HepG2 (cell line): ENCODE results near the gene SLC5A3. TPM values are rescaled to one million over a fixed set of nuclear protein-coding genes. Genes with fewer than 3 reads are reported as not detected.

Experiments used
- ATAC-seq: fragments of 200-7000 bp; cut with Tn5 transposase; 3 replicates; pipeline ENCODE4 v1.9.1; 2020; ENCODE audit warnings: mild to moderate bottlenecking, moderate library complexity
- BruUV-seq: library from RNA; stranded (reverse); fragments of 400-500 nt; replicated peaks from 2 replicates; lab custom pipeline; 2021; lab: Mats Ljungman, UMichigan
- CTCF ChIA-PET: fragments of 300-600 bp; formaldehyde crosslinking; extraction: SDS; loops from one replicate; lab custom pipeline; 2021; ENCODE audit warnings: low total read pairs, inconsistent platforms, low intra/inter-chr PET ratio; lab: Yijun Ruan, JAX
- POLR2A ChIA-PET: fragments of 350-600 bp; sonication (Branson Sonifier 250); formaldehyde crosslinking; loops from one replicate; lab custom pipeline; 2020; ENCODE audit warnings: antibody characterized with exemption, inconsistent platforms; lab: Yijun Ruan, JAX
- DNase-seq: peaks from one replicate; pipeline ENCODE4 v3.0.0-alpha.2; 2015; ENCODE audit warnings: low spot score
- FAIRE-seq: peaks from 3 replicates; lab custom pipeline; 2011; peaks lifted over from hg19 to GRCh38; lab: Jason Lieb, UNC
- H2AFZ ChIP-seq: one replicate; pipeline ENCODE4 v1.6.1; 2011; ENCODE audit warnings: low read length, inconsistent platforms
- H3K27ac ChIP-seq: fragments of 300-600 bp; 3 replicates; pipeline ENCODE4 v1.8.0; 2011; ENCODE audit warnings: mixed run types, mild to moderate bottlenecking, mixed read lengths, low read length, inconsistent platforms; ENCODE audit not compliant: insufficient read depth; ENCODE audit errors: extremely low read length
- H3K27me3 ChIP-seq, 2 experiments: fragments of 200-600 bp in 1 of 2; 2 replicates in 1 of 2; 3 replicates in 1 of 2; pipeline versions ENCODE4 v1.6.0 to v1.8.0; 2011; ENCODE audit warnings: low read length in 2 of 2, mild to moderate bottlenecking in 2 of 2, moderate library complexity in 2 of 2, inconsistent platforms in 1 of 2; ENCODE audit not compliant: insufficient read depth in 2 of 2, control insufficient read depth in 1 of 2
- H3K36me3 ChIP-seq, 2 experiments: fragments of 200-600 bp in 1 of 2; replicated peaks in 1 of 2; 2 replicates in 1 of 2; 3 replicates in 1 of 2; pipeline versions ENCODE4 v1.5.1 to v1.8.0; 2011; ENCODE audit warnings: low read length in 2 of 2, inconsistent platforms in 1 of 2; ENCODE audit not compliant: insufficient read depth in 2 of 2, control insufficient read depth in 1 of 2
- H3K4me1 ChIP-seq: 2 replicates; pipeline ENCODE4 v1.5.1; 2012; ENCODE audit warnings: low read length, inconsistent platforms; ENCODE audit not compliant: insufficient read depth
- H3K4me2 ChIP-seq: 2 replicates; pipeline ENCODE4 v1.6.0; 2011; ENCODE audit warnings: low read depth, low read length, inconsistent platforms
- H3K4me3 ChIP-seq, 3 experiments: fragments of 200-600 bp in 1 of 3; sonication (generic), shearing (Covaris generic) in 1 of 3; replicated peaks in 1 of 3; 2 replicates each; pipeline ENCODE4 v1.5.1; 2011 to 2016; ENCODE audit warnings: low read length in 3 of 3, inconsistent platforms in 2 of 3, low read depth in 2 of 3, mild to moderate bottlenecking in 2 of 3, control low read depth in 1 of 3, mixed read lengths in 1 of 3; ENCODE audit not compliant: insufficient read depth in 1 of 3
- H3K79me2 ChIP-seq: one replicate; pipeline ENCODE4 v1.6.1; 2011; ENCODE audit warnings: low read length, inconsistent platforms; ENCODE audit not compliant: insufficient read depth
- H3K9ac ChIP-seq: 2 replicates; pipeline ENCODE4 v1.6.0; 2011; ENCODE audit warnings: mild to moderate bottlenecking, low read depth, low read length, inconsistent platforms; ENCODE audit not compliant: insufficient read depth
- H3K9me3 ChIP-seq: 2 replicates; pipeline ENCODE4 v1.5.1; 2012; ENCODE audit warnings: mild to moderate bottlenecking, low read length
- H4K20me1 ChIP-seq: 2 replicates; pipeline ENCODE4 v1.6.0; 2011; ENCODE audit warnings: inconsistent platforms, mild to moderate bottlenecking, low read length, moderate library complexity; ENCODE audit not compliant: insufficient read depth
- ARID4A ChIP-seq: sonication (generic); formaldehyde crosslinking; IDR thresholded peaks from 2 replicates; pipeline ENCODE4 v1.5.0; 2020; ENCODE audit warnings: mild to moderate bottlenecking, missing genetic modification reagents, borderline replicate concordance
- FOXM1 ChIP-seq: sonication (generic); formaldehyde crosslinking; IDR thresholded peaks from 2 replicates; pipeline ENCODE4 v1.5.0; 2020; ENCODE audit warnings: missing genetic modification reagents
- NFIB ChIP-seq: sonication (generic); formaldehyde crosslinking; IDR thresholded peaks from 2 replicates; pipeline ENCODE4 v1.9.0; 2021; ENCODE audit warnings: missing genetic modification reagents, mild to moderate bottlenecking, borderline replicate concordance
- TERF1 ChIP-seq: sonication (generic); formaldehyde crosslinking; IDR thresholded peaks from 2 replicates; pipeline ENCODE4 v1.8.0; 2022; ENCODE audit warnings: mild to moderate bottlenecking, missing genetic modification reagents, moderate library complexity
- TFAP4 ChIP-seq: sonication (generic); IDR thresholded peaks from 2 replicates; pipeline ENCODE4 v1.6.1; 2016; ENCODE audit warnings: low read depth, borderline replicate concordance
- ZBED4 ChIP-seq: sonication (generic); formaldehyde crosslinking; IDR thresholded peaks from 2 replicates; pipeline ENCODE4 v1.4.0; 2020; ENCODE audit warnings: missing genetic modification reagents, borderline replicate concordance
- ZFP36L2 ChIP-seq: sonication (generic); formaldehyde crosslinking; IDR thresholded peaks from 2 replicates; pipeline ENCODE4 v1.4.0; 2020; ENCODE audit warnings: missing genetic modification reagents
- ZNF382 ChIP-seq: sonication (generic); formaldehyde crosslinking; IDR thresholded peaks from 2 replicates; pipeline ENCODE4 v1.5.0; 2020; ENCODE audit warnings: missing genetic modification reagents, mild to moderate bottlenecking, borderline replicate concordance
- ZNF501 ChIP-seq: sonication (generic); formaldehyde crosslinking; IDR thresholded peaks from 2 replicates; pipeline ENCODE4 v1.5.1; 2020; ENCODE audit warnings: mild to moderate bottlenecking, moderate library complexity, missing genetic modification reagents
- ZNF761 ChIP-seq: sonication (generic); formaldehyde crosslinking; conservative IDR thresholded peaks from 2 replicates; pipeline ENCODE4 v1.4.0; 2020; ENCODE audit warnings: mild to moderate bottlenecking, missing genetic modification reagents
- ZNF800 ChIP-seq: sonication (generic); formaldehyde crosslinking; IDR thresholded peaks from 2 replicates; pipeline ENCODE4 v1.4.0; 2020; ENCODE audit warnings: missing genetic modification reagents
- ZZZ3 ChIP-seq: sonication (generic); formaldehyde crosslinking; IDR thresholded peaks from 2 replicates; pipeline ENCODE4 v1.4.0; 2020; ENCODE audit warnings: missing genetic modification reagents, mild to moderate bottlenecking, borderline replicate concordance
- WGBS: methylation state at CpG from one replicate; pipeline ENCODE4 v1.1.6; 2017; ENCODE audit warnings: low lambda C conversion rate; 5-methylcytosine and 5-hydroxymethylcytosine counted together
- in situ Hi-C: cut with HindIII; loops from 2 replicates; pipeline ENCODE4 v1.10.0; 2017; ENCODE audit warnings: low pct_unique_long_range_greater_than_20kb; ENCODE audit not compliant: extremely low pct_ligation_motif_present
- intact Hi-C: fragments of 100-400 bp; cut with micrococcal nuclease; formaldehyde crosslinking; loops from one replicate; pipeline ENCODE4 v1.10.0; 2022; ENCODE audit not compliant: unreplicated experiment
- polyA plus RNA-seq, 8 experiments: library from polyadenylated mRNA; depleted of rRNA in 3 of 8; stranded (reverse) in 7 of 8; unstranded in 1 of 8; fragments of >200 nt; fragmentation: Illumina TruSeq in 4 of 8; extraction: Trizol in 4 of 8; gene quantifications; 2 replicates each; pipeline versions ENCODE4 v1.2.1 to v1.2.3, GENCODE V29; 2011 to 2016; ENCODE audit warnings: low read depth in 4 of 8, missing spikeins in 1 of 8, mixed read lengths in 1 of 8; ENCODE audit not compliant: insufficient read depth in 1 of 8
- total RNA-seq, 5 experiments: library from RNA; depleted of rRNA; stranded (reverse); fragments of >200 nt; fragmentation: Illumina TruSeq; extraction: Trizol; gene quantifications; 2 replicates each; pipeline ENCODE4 v1.2.3, GENCODE V29; 2016; ENCODE audit warnings: low read depth in 1 of 5

Gene SLC5A3
- total and polyA plus RNA-seq, 2 of the 13 experiments (the other 11 are each of a cell fraction or from before 2014, with no cell fraction given), result 5.6 to 11.2 TPM

- DNase-seq, result no peak
- peaks cover 4% of the 10 kb centered on the region for H3K79me2 ChIP-seq
- CTCF ChIA-PET, result no interaction called here
- H3K36me3 ChIP-seq, result peaks cover 0 to 4% of the 10 kb centered on the region in 2 experiments; a peak in 1 of 5 replicates
- BruUV-seq, result no TSS peak
- H3K27ac ChIP-seq, result no peak overlapping the region
- 89% methylated on average over 1 of the region's 1 CpG for WGBS
- no peak for FAIRE-seq
- no peaks in the 10 kb centered on the region for H3K4me1 ChIP-seq
- H3K9ac ChIP-seq, result no peak overlapping the region
- no peak overlapping the region for H3K4me2 ChIP-seq
- H4K20me1 ChIP-seq, result no peaks in the 10 kb centered on the region
- POLR2A ChIA-PET, result interaction anchor here (1.1 kb wide), 1 partner anchor 34 kb away, joined by 4 read pairs; the partner anchor contains the start of genes MRPS6 and SLC5A3
- no peak overlapping the region for H2AFZ ChIP-seq
- ATAC-seq, result no peak
- H3K9me3 ChIP-seq, result no peaks in the 10 kb centered on the region
- TF ChIP-seq NFIB (CRISPR knock-in tag), result no peak
- no peak for TF ChIP-seq TFAP4
- no peak for TF ChIP-seq ZNF800 (CRISPR knock-in tag)
- TF ChIP-seq ZZZ3 (CRISPR knock-in tag), result no peak
- TF ChIP-seq TERF1 (CRISPR knock-in tag), result no peak
- TF ChIP-seq ARID4A, result no peak
- no peak for TF ChIP-seq ZNF382 (CRISPR knock-in tag)
- TF ChIP-seq ZNF761 (CRISPR knock-in tag), result no peak
- TF ChIP-seq ZFP36L2 (CRISPR knock-in tag), result no peak
- TF ChIP-seq FOXM1, result no peak
- TF ChIP-seq ZBED4 (CRISPR knock-in tag), result no peak
- no peak for TF ChIP-seq ZNF501
- TF ChIP-seq, all 625 proteins: peak for 0
- Histone ChIP-seq H3K27me3 (no peaks in the 10 kb centered on the region), H3K4me3 (no peak overlapping the region)
- intact Hi-C loops (no loop called here), in situ Hi-C loops (no loop called here)
Observed at GRCh38 chr21:34107606-34108005, 34.2 kb downstream of the SLC5A3 start.
